ENCODE data around the gene NCDN. TPM values are rescaled to one million over a fixed set of nuclear protein-coding genes. Genes with fewer than 3 reads are reported as not detected.

The NCDN gene
- total RNA-seq, 8 experiments from 2014 or later = 37.4 to 57.6 (median 50.3) TPM

GRCh38 chr1:35535243-35535642, 22.4 kb upstream of the NCDN start:
- Histone ChIP-seq H3K27ac (no peak overlapping the region), H3K4me3 (no peak overlapping the region)
- in situ Hi-C loops (cut with MboI; ENCODE audit: low pct_unique_long_range_greater_than_20kb in 2 of 9, low sequenced_read_pairs in 9 of 9, unreplicated experiment in 9 of 9) = no loop called here

GRCh38 chr1:35536556-35537162, 20.9 kb upstream of the NCDN start:
- WGBS, 10 experiments = 40 to 100% (median 100%) methylated on average over 1 to 2 of the region's 2 CpGs; no CpG with 5 or more reads in 1 of the 10 experiments
- Histone ChIP-seq H3K27ac (no peak overlapping the region), H3K4me1 (replicated peaks in 1 of 2) (peaks cover 14 to 21% of the 10 kb centered on the region in 2 donors), H3K4me3 (no peak overlapping the region)
- in situ Hi-C loops (cut with MboI; ENCODE audit: low pct_unique_long_range_greater_than_20kb in 2 of 9, low sequenced_read_pairs in 9 of 9, unreplicated experiment in 9 of 9) = no loop called here
- ATAC-seq (replicated peaks in 6 of 8) = no peak

More at GRCh38 chr1:35535243-35535642, 22.4 kb upstream of the NCDN start:
- no peak for ATAC-seq (replicated peaks in 6 of 8)
- peaks cover 14 to 19% of the 10 kb centered on the region in 2 donors for H3K4me1 ChIP-seq (replicated peaks in 1 of 2)

GRCh38 chr1:35537806-35538205, 19.8 kb upstream of the NCDN start:
- peaks cover 14 to 21% of the 10 kb centered on the region in 2 donors for H3K4me1 ChIP-seq (replicated peaks in 1 of 2)
- no peak overlapping the region for H3K4me3 ChIP-seq
- in situ Hi-C loops (cut with MboI; ENCODE audit: low pct_unique_long_range_greater_than_20kb in 2 of 9, low sequenced_read_pairs in 9 of 9, unreplicated experiment in 9 of 9) = no loop called here
- 44 to 100% (median 82%) methylated on average over 1 of the region's 1 CpG; no CpG with 5 or more reads in 4 of the 10 experiments for WGBS, 10 experiments
- no peak overlapping the region for H3K27ac ChIP-seq
- no peak for ATAC-seq (replicated peaks in 6 of 8)

GRCh38 chr1:35539073-35539823, 18.4 kb upstream of the NCDN start:
- Histone ChIP-seq H3K4me1 (replicated peaks in 1 of 2) (peaks cover 14 to 21% of the 10 kb centered on the region in 2 donors), H3K4me3 (no peak overlapping the region), H3K27ac (no peak overlapping the region)
- peak in 3 of 8 experiments; percentile 11 to 46 (median 42) for ATAC-seq (replicated peaks in 6 of 8)
- in situ Hi-C loops (cut with MboI; ENCODE audit: low pct_unique_long_range_greater_than_20kb in 2 of 9, low sequenced_read_pairs in 9 of 9, unreplicated experiment in 9 of 9) = no loop called here
- 24 to 100% (median 50%) methylated on average over 1 to 6 of the region's 6 CpGs for WGBS, 10 experiments

- ATAC-seq (replicated peaks in 6 of 8) = peak in 1 of 8 experiments; percentile 40
- in situ Hi-C loops (cut with MboI; ENCODE audit: low pct_unique_long_range_greater_than_20kb in 2 of 9, low sequenced_read_pairs in 9 of 9, unreplicated experiment in 9 of 9) = no loop called here
- peaks cover 14 to 21% of the 10 kb centered on the region in 2 donors for H3K4me1 ChIP-seq (replicated peaks in 1 of 2)
- H3K4me3 ChIP-seq = no peak overlapping the region
- no peak overlapping the region for H3K27ac ChIP-seq
- WGBS, 10 experiments = 17 to 88% (median 73%) methylated on average over 1 of the region's 1 CpG; no CpG with 5 or more reads in 6 of the 10 experiments
These were observed 17.8 kb upstream of the NCDN start for GRCh38 chr1:35539824-35540261.

- Histone ChIP-seq H3K27ac (no peak overlapping the region), H3K4me1 (replicated peaks in 1 of 2) (peaks cover 2 to 3% of the 10 kb centered on the region in 2 donors), H3K4me3 (no peak overlapping the region)
- in situ Hi-C loops (cut with MboI; ENCODE audit: low pct_unique_long_range_greater_than_20kb in 2 of 9, low sequenced_read_pairs in 9 of 9, unreplicated experiment in 9 of 9) = no loop called here
- ATAC-seq (replicated peaks in 6 of 8) = peak; percentile 37 to 74 (median 46)
- WGBS, 10 experiments = 20 to 93% (median 57%) methylated on average over 1 to 3 of the region's 3 CpGs; no CpG with 5 or more reads in 5 of the 10 experiments
These were observed 12.6 kb upstream of the NCDN start for GRCh38 chr1:35544976-35545375.

GRCh38 chr1:35546614-35547013, 11.0 kb upstream of the NCDN start:
- H3K4me3 ChIP-seq = no peak overlapping the region
- H3K27ac ChIP-seq = no peak overlapping the region
- no peak for ATAC-seq (replicated peaks in 6 of 8)
- in situ Hi-C loops (cut with MboI; ENCODE audit: low pct_unique_long_range_greater_than_20kb in 2 of 9, low sequenced_read_pairs in 9 of 9, unreplicated experiment in 9 of 9) = no loop called here
- H3K4me1 ChIP-seq (replicated peaks in 1 of 2) = no peaks in the 10 kb centered on the region
- WGBS, 10 experiments = 75 to 100% (median 100%) methylated on average over 1 of the region's 1 CpG; no CpG with 5 or more reads in 2 of the 10 experiments

- in situ Hi-C loops (cut with MboI; ENCODE audit: low pct_unique_long_range_greater_than_20kb in 2 of 9, low sequenced_read_pairs in 9 of 9, unreplicated experiment in 9 of 9) = loop anchor here in 2 of 9 experiments (25.0 kb wide), 1 partner anchor 158 kb away; the partner anchor contains the start of gene C1orf216 (in 2 of the 2)
- Histone ChIP-seq H3K27ac (no peak overlapping the region), H3K4me3 (no peak overlapping the region), H3K4me1 (replicated peaks in 1 of 2) (peaks cover 22 to 26% of the 10 kb centered on the region in 2 donors)
- WGBS, 10 experiments = 40 to 100% (median 77%) methylated on average over 1 to 2 of the region's 2 CpGs; no CpG with 5 or more reads in 2 of the 10 experiments
- no peak for ATAC-seq (replicated peaks in 6 of 8)
These were observed 3.7 kb upstream of the NCDN start for GRCh38 chr1:35553851-35554250.

GRCh38 chr1:35554266-35555211, 3.1 kb upstream of the NCDN start:
- Histone ChIP-seq H3K4me3 (peak overlapping the region in 3 of 5 donors; percentile 68 to 93 (median 85)), H3K4me1 (replicated peaks in 1 of 2) (peaks cover 27 to 30% of the 10 kb centered on the region in 2 donors), H3K27ac (peak overlapping the region; percentile 11 to 66)
- 12 to 67% (median 37%) methylated on average over 4 to 7 of the region's 7 CpGs; no CpG with 5 or more reads in 1 of the 10 experiments for WGBS, 10 experiments
- ATAC-seq (replicated peaks in 6 of 8) = peak in 1 of 8 experiments; percentile 5
- in situ Hi-C loops (cut with MboI; ENCODE audit: low pct_unique_long_range_greater_than_20kb in 2 of 9, low sequenced_read_pairs in 9 of 9, unreplicated experiment in 9 of 9) = loop anchor here in 2 of 9 experiments (25.0 kb wide), 1 partner anchor 158 kb away; the partner anchor contains the start of gene C1orf216 (in 2 of the 2)

GRCh38 chr1:35555212-35555584, 2.4 kb upstream of the NCDN start:
- WGBS, 10 experiments = 3 to 100% (median 20%) methylated on average over 1 to 4 of the region's 4 CpGs

GRCh38 chr1:35555601-35556477, 1.8 kb upstream of the NCDN start:
- 19 to 66% (median 34%) methylated on average over 2 to 10 of the region's 10 CpGs for WGBS, 10 experiments
- H3K27ac ChIP-seq = peak overlapping the region; percentile 98 to 99
- ATAC-seq (replicated peaks in 6 of 8) = no peak
- H3K4me3 ChIP-seq = peak overlapping the region; percentile 68 to 93 (median 86)
- in situ Hi-C loops (cut with MboI; ENCODE audit: low pct_unique_long_range_greater_than_20kb in 2 of 9, low sequenced_read_pairs in 9 of 9, unreplicated experiment in 9 of 9) = loop anchor here in 2 of 9 experiments (25.0 kb wide), 1 partner anchor 156 kb away; the partner anchor contains the start of gene C1orf216 (in 2 of the 2)
- H3K4me1 ChIP-seq (replicated peaks in 1 of 2) = peaks cover 27 to 30% of the 10 kb centered on the region in 2 donors

More at GRCh38 chr1:35555212-35555584, 2.4 kb upstream of the NCDN start:
- in situ Hi-C loops (cut with MboI; ENCODE audit: low pct_unique_long_range_greater_than_20kb in 2 of 9, low sequenced_read_pairs in 9 of 9, unreplicated experiment in 9 of 9) = loop anchor here in 2 of 9 experiments (25.0 kb wide), 1 partner anchor 157 kb away; the partner anchor contains the start of gene C1orf216 (in 2 of the 2)
- H3K27ac ChIP-seq = peak overlapping the region; percentile 66 to 99
- peak overlapping the region in 4 of 5 donors; percentile 68 to 93 (median 86) for H3K4me3 ChIP-seq
- ATAC-seq (replicated peaks in 6 of 8) = no peak
- peaks cover 27 to 30% of the 10 kb centered on the region in 2 donors for H3K4me1 ChIP-seq (replicated peaks in 1 of 2)

All from motor neuron (in vitro differentiated cells).